Measurements from ENCODE around the gene ABRAXAS1. TPM values are rescaled to one million over a fixed set of nuclear protein-coding genes. Genes with fewer than 3 reads are reported as not detected.

The ABRAXAS1 gene
- 11.6 and 13.7 TPM in 2 replicates for total RNA-seq

GRCh38 chr4:83484500-83485461, at the start of gene ABRAXAS1:
ABRAXAS1 (minus strand) TSS chr4:83485100; CDS start chr4:83485072, 28 bp downstream.

GRCh38 chr4:83455281-83456183, 29.4 kb downstream of the ABRAXAS1 start, which contains the start of the genes HELQ and MRPS18C:
HELQ (minus strand) TSS chr4:83455823; CDS start chr4:83455693, 130 bp downstream.
MRPS18C (plus strand) TSS chr4:83456058; CDS start chr4:83456078, 20 bp downstream.

Other genes starting within 250 kb of the ABRAXAS1 start
- gene COQ2, start 200.3 kb downstream of the ABRAXAS1 start, total RNA-seq = 10.1 and 13.3 TPM in 2 replicates
- gene HPSE, start 150.3 kb downstream of the ABRAXAS1 start, total RNA-seq = 0.62 and 2.5 TPM in 2 replicates
- gene HELQ, start 29.3 kb downstream of the ABRAXAS1 start, total RNA-seq = 17.9 and 18.0 TPM in 2 replicates
- gene MRPS18C, start 29.0 kb downstream of the ABRAXAS1 start, total RNA-seq = 26.7 and 33.1 TPM in 2 replicates
- gene GPAT3, start 51.0 kb upstream of the ABRAXAS1 start, total RNA-seq = 1.4 and 5.0 TPM in 2 replicates

All from aortic smooth muscle cell (primary cell).